ENCODE data around the gene TBX4. TPM values are rescaled to one million over a fixed set of nuclear protein-coding genes. Genes with fewer than 3 reads are reported as not detected.

The TBX4 gene
- polyA plus RNA-seq, 6 donors from 2014 or later = not detected

DNA sequence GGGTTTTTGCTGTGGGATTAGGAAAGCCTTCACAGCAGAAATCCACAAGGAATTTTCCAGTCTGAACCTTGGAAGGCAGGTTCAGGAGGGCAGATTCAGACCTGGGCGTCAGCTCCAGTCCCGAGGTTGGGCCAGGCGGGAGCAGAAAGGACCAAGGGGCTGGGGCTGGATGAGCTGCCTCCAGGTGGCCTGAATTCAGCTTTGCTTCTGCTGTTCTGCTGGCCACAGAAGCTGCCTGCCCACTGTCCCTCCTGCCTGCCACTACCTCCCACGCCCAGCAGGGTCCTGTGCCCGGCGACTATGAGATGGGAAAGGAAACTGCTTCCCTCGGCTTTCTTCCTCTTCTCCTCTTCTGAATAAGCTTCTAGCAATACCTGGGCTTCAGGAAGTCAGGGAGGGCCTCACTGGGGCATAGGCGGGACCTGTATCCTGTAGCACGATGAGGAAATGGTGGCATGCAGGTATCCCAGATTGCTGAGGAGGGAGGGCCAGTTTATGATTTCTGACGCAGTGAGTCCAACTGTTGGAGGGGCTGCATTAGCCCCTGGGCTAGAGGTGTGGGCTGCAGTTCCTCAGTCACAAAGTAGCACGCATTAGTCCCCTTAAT is 18.4 kb downstream of the TBX4 start:
- Mint-ChIP-seq H3K4me1 (peaks cover 0 to 6% (median 4%) of the 10 kb centered on the region in 3 donors), H3K9me3 (no peaks in the 10 kb centered on the region), H3K4me3 (no peak overlapping the region), H3K27ac (no peak overlapping the region), H3K36me3 (no peaks in the 10 kb centered on the region), H3K27me3 (peaks cover 28 to 65% (median 50%) of the 10 kb centered on the region in 3 donors)
- no peak for ATAC-seq (ENCODE audit: low read depth in 2 of 2)
- DNase-seq = no peak

DNA sequence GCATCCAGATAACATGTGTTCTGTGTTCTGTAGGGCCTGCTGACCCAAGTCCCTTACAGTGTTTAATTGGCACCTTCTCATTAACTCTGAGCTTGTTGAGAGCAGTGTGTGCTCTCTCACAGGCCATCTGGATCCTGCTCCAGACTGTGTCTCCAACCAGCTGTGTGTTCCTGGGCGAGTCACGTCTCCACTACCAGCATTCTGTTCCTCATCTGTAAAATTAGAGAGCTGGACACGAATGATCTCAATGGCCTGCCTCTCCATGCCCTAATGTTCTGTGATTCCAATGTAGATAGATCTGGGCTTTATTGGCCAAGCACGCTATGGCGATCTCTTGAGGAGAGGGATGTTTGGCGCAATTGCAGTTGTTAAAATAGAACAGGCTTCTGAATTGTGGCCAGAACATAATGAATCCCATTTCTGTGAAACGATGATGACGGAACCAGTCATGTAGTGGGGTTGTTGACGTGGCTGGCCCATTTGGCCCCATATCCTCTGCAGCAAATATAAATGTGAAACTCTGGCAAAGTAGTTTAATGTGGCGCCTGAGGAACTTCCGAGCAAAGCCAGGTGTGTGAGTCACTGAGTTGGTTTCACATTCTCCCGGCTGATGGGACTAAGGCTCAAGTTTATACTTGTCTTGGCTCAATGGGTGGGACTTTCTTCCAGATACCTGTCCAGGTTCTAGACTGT is 22.2 kb downstream of the TBX4 start:
- no peak overlapping the region for H3K4me3 Mint-ChIP-seq
- peaks cover 20 to 69% (median 56%) of the 10 kb centered on the region in 3 donors for H3K27me3 Mint-ChIP-seq
- ATAC-seq (ENCODE audit: low read depth in 2 of 2) = no peak
- H3K27ac Mint-ChIP-seq = no peak overlapping the region
- H3K4me1 Mint-ChIP-seq = no peaks in the 10 kb centered on the region
- no peaks in the 10 kb centered on the region for H3K9me3 Mint-ChIP-seq
- no peak for DNase-seq
- H3K36me3 Mint-ChIP-seq = no peaks in the 10 kb centered on the region

DNA sequence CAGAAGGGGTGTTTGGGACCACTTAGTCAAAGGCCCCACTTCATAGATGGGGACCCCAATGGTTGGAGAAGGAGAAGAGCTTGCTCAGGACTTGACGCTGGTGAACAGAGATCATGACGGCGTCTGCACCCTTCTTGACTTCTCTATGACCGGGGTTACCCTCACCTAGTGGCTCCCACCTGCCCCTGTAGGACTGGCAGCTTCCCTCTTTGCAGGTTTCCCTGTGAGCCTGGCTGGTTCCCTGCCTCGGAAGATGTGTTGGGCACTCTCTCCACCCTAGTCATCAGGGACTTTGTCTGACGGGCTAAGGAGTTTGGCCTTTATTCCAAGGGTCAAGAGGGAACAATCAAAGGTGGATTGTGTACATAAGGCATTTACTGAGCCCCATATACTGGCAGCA is 22.7 kb downstream of the TBX4 start:
- H3K27ac Mint-ChIP-seq = peak overlapping the region in 1 of 6 donors; percentile 61
- no peaks in the 10 kb centered on the region for H3K4me1 Mint-ChIP-seq
- no peaks in the 10 kb centered on the region for H3K36me3 Mint-ChIP-seq
- H3K9me3 Mint-ChIP-seq = no peaks in the 10 kb centered on the region
- ATAC-seq (ENCODE audit: low read depth in 2 of 2) = no peak
- H3K4me3 Mint-ChIP-seq = no peak overlapping the region
- no peak for DNase-seq
- peaks cover 19 to 69% (median 60%) of the 10 kb centered on the region in 3 donors for H3K27me3 Mint-ChIP-seq

DNA sequence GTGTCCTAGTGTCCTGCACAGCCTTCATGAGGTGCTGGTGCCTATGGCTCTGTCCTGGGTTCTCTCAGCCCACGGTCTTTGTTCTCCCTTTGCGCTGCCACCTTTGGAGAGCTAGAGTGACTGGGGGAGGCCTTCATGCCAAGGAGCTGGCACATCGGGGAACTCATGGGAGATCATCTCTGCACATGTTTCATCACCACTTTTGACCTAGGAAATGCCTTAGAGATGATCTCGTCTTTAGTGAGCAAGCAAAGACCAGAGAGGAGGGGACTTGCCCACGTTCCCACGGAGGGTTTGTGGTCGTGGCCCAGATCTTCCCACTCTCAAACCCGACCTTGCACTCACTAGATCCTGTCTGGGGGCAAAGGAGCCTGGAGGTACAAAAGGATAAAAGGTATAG is 23.5 kb downstream of the TBX4 start:
- Mint-ChIP-seq H3K36me3 (no peaks in the 10 kb centered on the region), H3K27ac (peak overlapping the region in 1 of 6 donors; percentile 43), H3K9me3 (no peaks in the 10 kb centered on the region), H3K4me3 (no peak overlapping the region), H3K4me1 (no peaks in the 10 kb centered on the region), H3K27me3 (peaks cover 19 to 63% (median 59%) of the 10 kb centered on the region in 3 donors)
- DNase-seq = no peak
- no peak for ATAC-seq (ENCODE audit: low read depth in 2 of 2)

DNA sequence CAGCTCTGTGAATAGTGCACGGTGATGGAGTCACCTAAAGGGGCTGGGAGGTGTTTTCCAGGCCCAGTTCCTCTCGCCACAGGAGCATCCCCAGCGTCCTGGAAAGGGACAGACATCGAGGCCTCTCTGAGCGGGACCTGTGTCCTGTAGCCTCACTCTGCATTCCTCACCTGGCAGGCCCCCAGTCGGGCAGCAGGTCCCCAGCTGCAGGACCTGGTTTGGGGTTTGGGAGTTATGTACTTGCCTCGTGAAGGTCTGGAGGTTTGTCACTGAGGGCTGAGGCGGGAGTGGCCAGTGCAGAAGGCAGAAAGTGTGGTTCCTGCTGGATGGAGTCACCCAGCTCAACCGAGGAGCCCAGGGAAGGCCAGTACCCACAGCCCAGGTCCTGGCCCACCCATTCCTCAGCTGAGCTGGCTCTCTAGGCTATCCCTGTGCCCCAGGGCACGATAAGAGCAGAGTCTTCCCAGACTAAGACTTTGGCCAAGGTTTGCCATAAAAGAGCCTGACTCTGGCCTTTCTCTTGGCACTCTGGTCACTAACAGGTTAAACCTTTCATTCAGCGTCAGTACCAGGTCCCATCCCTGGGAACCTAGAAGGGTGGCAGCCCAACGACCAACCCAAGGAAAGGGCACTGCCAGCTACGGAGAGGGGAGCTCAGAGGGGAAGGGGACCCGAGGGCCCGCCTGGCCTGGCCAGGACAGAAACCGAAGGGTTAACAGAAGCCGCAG is 24.4 kb downstream of the TBX4 start:
- H3K27ac Mint-ChIP-seq = no peak overlapping the region
- H3K9me3 Mint-ChIP-seq = no peaks in the 10 kb centered on the region
- ATAC-seq (ENCODE audit: low read depth in 2 of 2) (no peak), DNase-seq (no peak)
- peaks cover 22 to 62% (median 59%) of the 10 kb centered on the region in 3 donors for H3K27me3 Mint-ChIP-seq
- H3K4me1 Mint-ChIP-seq = no peaks in the 10 kb centered on the region
- no peaks in the 10 kb centered on the region for H3K36me3 Mint-ChIP-seq
- no peak overlapping the region for H3K4me3 Mint-ChIP-seq

DNA sequence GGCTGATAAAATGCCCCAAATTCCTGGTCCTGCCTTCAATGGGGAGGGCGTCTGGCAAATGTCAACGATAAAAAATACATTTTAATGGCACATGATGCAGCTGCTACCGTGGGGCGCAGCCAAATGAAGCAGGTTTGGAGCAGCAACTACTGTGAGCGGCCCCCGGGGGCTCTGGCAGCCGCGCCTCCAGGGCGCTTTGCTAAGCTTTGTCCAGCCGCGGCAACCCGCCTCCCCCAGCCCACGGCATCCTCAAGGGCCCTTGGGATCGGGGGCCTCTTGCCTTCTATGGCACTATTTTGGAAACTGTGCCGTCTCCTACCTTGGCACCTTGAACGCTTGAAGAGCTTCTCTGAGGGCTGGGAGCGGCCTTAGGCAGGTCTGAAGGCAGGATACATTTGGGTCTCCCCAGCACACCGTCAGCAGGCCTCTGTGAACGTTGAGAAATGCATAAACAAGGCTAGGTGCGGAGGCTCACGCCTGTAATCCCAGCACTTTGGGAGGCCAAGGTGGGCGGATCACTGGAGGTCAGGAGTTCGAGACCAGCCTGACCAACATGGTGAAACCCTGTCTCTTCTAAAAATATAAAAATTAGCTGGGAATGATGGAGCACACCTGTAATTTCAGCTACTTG is 25.1 kb downstream of the TBX4 start:
- Mint-ChIP-seq H3K4me3 (no peak overlapping the region), H3K4me1 (no peaks in the 10 kb centered on the region), H3K9me3 (no peaks in the 10 kb centered on the region), H3K27ac (no peak overlapping the region), H3K36me3 (no peaks in the 10 kb centered on the region), H3K27me3 (peaks cover 22 to 58% (median 54%) of the 10 kb centered on the region in 3 donors)
- DNase-seq (no peak), ATAC-seq (ENCODE audit: low read depth in 2 of 2) (no peak)

DNA sequence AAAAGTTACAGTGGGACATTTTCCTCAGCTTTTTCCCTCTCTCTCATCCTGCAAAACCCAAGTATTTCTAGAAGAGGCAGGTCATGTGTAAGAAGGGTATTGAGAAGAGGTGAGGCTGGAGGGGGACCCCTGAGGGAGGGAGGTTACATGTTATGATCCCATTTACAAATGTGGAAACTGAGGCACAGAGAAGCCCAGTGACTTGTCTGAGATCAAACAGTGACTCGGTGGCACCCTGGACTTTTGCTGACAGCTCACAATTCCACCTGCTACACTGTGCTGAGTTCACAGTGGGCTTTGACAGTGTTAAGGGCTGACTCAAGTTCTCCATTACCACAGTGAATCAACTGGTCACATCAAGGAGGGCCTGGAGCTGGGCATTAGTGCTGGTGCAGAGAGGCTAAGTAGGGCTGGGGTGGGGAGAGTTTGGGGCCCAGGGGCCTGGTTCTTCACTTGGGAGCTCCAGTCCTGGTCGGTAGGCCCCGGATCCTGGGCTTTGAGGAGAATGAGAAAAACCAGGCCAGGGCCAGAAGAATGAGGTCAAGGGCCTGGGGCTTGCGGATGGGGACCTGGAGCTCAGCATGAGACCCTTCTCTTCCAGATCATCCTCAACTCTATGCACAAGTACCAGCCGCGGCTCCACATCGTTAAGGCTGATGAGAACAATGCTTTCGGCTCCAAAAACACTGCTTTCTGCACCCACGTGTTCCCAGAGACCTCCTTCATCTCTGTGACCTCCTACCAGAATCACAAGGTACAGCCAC is 26.0 kb downstream of the TBX4 start:
- no peak for DNase-seq
- H3K4me3 Mint-ChIP-seq = no peak overlapping the region
- H3K27ac Mint-ChIP-seq = no peak overlapping the region
- no peaks in the 10 kb centered on the region for H3K4me1 Mint-ChIP-seq
- ATAC-seq (ENCODE audit: low read depth in 2 of 2) = no peak
- H3K9me3 Mint-ChIP-seq = no peaks in the 10 kb centered on the region
- H3K27me3 Mint-ChIP-seq = peaks cover 20 to 58% (median 48%) of the 10 kb centered on the region in 3 donors
- no peaks in the 10 kb centered on the region for H3K36me3 Mint-ChIP-seq

DNA sequence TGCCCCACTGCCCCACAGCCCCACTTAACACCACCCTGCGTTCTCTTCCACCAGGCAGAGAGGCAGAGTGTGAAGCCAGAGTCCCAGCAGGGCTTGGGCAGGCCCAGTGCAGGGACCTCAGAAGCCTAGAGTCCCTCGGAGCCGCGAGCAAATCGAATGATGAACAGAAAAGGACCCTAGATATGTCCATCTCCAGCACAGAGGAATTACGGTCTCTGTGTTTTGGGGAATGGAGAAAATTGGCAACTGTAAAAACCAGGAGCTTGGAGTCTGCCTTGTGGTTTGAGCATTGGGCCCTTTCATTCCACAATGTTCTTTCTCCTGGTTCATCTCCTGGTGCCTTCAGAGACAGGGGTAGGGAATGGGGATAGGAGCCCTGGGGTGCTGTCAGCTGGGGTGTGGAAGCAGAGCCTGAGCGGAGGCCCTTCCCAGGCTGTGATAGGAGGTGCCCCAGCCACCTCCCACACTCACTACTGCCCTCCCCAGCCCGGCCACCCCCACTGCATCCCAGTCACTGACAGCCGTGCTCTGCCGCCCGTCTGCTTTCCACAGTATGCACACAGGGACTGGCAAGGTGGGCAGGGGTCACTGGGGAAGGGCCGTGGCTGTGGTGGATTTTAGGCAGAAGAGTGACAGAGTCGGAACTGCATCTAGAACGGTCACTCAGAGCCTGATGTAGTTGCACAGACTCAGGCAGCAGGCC is 26.7 kb downstream of the TBX4 start:
- Mint-ChIP-seq H3K27ac (no peak overlapping the region), H3K4me3 (no peak overlapping the region)

DNA sequence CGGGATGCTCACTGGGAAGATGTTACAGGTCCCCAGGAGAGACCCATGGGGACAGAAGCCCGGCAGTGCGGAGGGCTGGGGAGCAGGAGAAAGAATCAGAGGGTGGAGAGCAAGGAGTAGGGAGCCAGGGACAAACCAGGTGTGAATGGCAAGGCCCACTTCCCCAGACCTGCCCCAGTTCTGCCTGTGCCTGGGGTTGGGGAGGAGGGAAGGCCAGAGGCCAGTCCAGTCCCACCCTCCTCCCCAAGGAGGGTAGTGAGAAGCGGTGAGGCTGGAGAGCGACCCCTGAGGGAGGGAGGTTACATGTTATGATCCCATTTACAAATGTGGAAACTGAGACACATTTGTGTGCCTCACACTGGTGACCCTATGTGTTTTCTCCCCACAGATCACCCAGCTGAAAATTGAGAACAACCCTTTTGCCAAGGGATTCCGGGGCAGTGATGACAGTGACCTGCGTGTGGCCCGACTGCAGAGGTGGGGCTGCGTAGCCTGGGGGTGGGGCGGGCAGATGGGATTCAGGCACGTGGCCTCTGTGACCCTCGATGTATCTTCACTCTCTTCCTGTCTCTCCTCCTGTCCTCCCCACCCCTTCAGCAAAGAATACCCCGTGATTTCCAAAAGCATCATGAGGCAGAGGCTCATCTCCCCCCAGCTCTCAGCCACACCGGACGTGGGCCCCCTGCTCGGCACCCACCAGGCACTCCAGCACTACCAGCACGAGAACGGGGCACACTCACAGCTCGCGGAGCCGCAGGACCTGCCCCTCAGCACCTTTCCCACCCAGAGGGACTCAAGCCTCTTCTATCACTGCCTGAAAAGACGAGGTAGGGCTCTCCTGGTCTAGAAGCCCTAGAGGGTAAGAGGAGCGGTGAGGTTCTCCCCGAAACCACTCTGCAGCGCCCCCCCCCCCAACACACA is 27.5 kb downstream of the TBX4 start:
- no peaks in the 10 kb centered on the region for H3K36me3 Mint-ChIP-seq
- no peak overlapping the region for H3K4me3 Mint-ChIP-seq
- ATAC-seq (ENCODE audit: low read depth in 2 of 2) = no peak
- H3K4me1 Mint-ChIP-seq = no peaks in the 10 kb centered on the region
- no peak overlapping the region for H3K27ac Mint-ChIP-seq
- H3K9me3 Mint-ChIP-seq = no peaks in the 10 kb centered on the region
- DNase-seq = no peak
- peaks cover 15 to 47% (median 38%) of the 10 kb centered on the region in 3 donors for H3K27me3 Mint-ChIP-seq

More for the DNA sequence above, 26.7 kb downstream of the TBX4 start:
- Mint-ChIP-seq H3K27me3 (peaks cover 16 to 53% (median 46%) of the 10 kb centered on the region in 3 donors), H3K36me3 (no peaks in the 10 kb centered on the region), H3K9me3 (no peaks in the 10 kb centered on the region), H3K4me1 (no peaks in the 10 kb centered on the region)
- DNase-seq (no peak), ATAC-seq (ENCODE audit: low read depth in 2 of 2) (no peak)

DNA sequence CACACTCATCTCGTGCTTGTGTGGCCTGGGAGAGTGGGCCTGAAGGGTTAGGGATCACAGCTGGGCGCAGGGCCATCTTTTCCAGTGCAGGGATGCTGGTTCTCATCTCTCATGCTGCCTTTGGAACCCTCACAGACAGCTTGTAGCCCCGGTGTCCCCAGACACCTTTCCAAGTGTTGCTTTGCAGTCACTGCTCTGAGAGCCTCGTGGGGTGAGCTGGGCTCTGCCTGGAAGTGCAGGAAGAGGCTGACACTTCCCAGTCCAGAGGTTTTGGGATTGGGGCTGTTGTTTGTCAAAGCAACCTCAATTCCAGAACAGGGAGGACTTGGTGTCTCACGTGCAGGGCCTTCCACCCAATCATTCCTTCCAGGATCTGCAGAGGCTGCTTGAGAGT is 28.2 kb downstream of the TBX4 start:
- H3K4me3 Mint-ChIP-seq = no peak overlapping the region
- no peak for ATAC-seq (ENCODE audit: low read depth in 2 of 2)
- H3K9me3 Mint-ChIP-seq = no peaks in the 10 kb centered on the region
- H3K27ac Mint-ChIP-seq = no peak overlapping the region
- DNase-seq = no peak
- no peaks in the 10 kb centered on the region for H3K36me3 Mint-ChIP-seq
- peaks cover 10 to 46% (median 31%) of the 10 kb centered on the region in 3 donors for H3K27me3 Mint-ChIP-seq
- H3K4me1 Mint-ChIP-seq = no peaks in the 10 kb centered on the region

DNA sequence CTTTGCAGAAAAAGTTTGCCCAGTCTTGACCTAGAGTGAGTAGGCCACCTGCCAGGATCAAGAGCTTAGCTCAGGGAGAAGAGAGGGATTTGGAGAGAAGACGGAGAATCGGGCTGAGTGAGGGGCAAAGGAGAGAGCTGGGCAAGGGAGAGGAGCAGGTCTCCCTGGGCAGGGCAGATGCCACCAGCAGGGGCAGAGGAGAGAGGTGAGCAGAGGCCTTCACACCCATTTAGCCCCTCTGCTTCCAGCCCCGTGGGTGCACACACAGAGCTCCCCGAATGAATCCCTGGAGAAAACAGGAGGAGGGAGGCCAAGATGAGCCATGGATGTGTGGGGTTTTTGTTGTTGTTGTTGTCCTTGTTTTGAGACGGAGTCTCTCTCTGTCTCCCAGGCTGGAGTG is 29.2 kb downstream of the TBX4 start:
- no peak overlapping the region for H3K4me3 Mint-ChIP-seq
- DNase-seq = no peak
- peaks cover 4 to 46% (median 25%) of the 10 kb centered on the region in 3 donors for H3K27me3 Mint-ChIP-seq
- no peak for ATAC-seq (ENCODE audit: low read depth in 2 of 2)
- H3K27ac Mint-ChIP-seq = no peak overlapping the region
- H3K4me1 Mint-ChIP-seq = no peaks in the 10 kb centered on the region
- H3K36me3 Mint-ChIP-seq = no peaks in the 10 kb centered on the region
- no peaks in the 10 kb centered on the region for H3K9me3 Mint-ChIP-seq

DNA sequence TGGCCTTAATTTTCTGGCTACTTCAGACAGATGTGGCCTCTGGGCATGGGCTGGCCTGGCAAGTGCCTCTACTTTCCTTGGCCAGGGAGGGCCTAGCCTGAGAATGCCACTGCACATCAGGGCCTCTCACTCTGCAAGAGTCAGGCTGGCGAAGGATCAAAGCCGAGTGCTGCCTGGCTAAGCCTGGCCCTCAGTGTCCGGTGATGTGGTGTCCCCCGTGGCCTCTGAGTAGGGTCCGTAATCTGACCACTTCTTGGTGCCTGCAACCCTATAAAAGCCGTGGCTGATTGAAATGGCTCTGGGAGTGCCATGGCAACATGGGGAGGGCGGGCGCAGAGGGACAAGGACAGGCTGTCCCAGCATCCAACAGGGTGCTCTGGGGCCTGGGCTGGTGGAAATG is 30.2 kb downstream of the TBX4 start:
- H3K4me1 Mint-ChIP-seq = no peaks in the 10 kb centered on the region
- no peak overlapping the region for H3K27ac Mint-ChIP-seq
- H3K36me3 Mint-ChIP-seq = no peaks in the 10 kb centered on the region
- ATAC-seq (ENCODE audit: low read depth in 2 of 2) = no peak
- H3K4me3 Mint-ChIP-seq = no peak overlapping the region
- no peak for DNase-seq
- H3K27me3 Mint-ChIP-seq = peaks cover 4 to 51% (median 26%) of the 10 kb centered on the region in 3 donors
- H3K9me3 Mint-ChIP-seq = no peaks in the 10 kb centered on the region

Data from naive B cell (primary cell).